Measurements from ENCODE around the gene C5AR2.

C5AR2 gene

DNA sequence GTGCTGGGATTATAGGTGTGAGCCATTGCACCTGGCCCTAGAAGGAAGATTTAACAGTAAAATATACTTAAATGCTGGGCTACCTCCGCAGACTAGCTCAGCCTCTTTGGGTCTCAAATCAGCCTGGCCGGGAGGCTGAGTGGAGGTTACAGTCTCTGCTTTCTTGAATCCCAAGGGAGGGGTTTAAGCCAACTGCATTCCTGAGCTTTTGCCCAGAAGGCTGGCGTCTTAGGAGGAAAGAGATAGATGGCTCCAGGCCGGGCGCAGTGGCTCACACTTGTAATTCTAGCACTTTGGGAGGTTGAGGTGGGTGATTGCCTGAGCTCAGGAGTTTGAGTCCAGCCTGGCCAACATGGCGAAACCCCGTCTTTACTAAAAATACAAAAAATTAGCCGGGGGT is 22.9 kb upstream of the C5AR2 start:
- Histone ChIP-seq H3K4me3 (IDR thresholded peaks at IDR 0.05; ENCODE audit: insufficient read depth, low read depth, low read length) (no peak overlapping the region), H3K27ac (no peak overlapping the region), H3K36me3 (ENCODE audit: insufficient read depth) (no peaks in the 10 kb centered on the region), H3K4me1 (ENCODE audit: low read depth, poor library complexity, severe bottlenecking) (peaks cover 11% of the 10 kb centered on the region), H3K9ac (no peak overlapping the region), H3K4me2 (no peak overlapping the region), H3K79me2 (ENCODE audit: insufficient read depth, low read depth) (no peaks in the 10 kb centered on the region), H2AFZ (ENCODE audit: low read depth) (no peak overlapping the region), H3K27me3 (ENCODE audit: insufficient read depth, low read depth) (peaks cover 65% of the 10 kb centered on the region), H4K20me1 (ENCODE audit: insufficient read depth) (no peaks in the 10 kb centered on the region)
- TF ChIP-seq CTCF (conservative IDR thresholded peaks at IDR 0.05; ENCODE audit: low read depth, low read length): no peak

GRCh38 chr19:47309608-47310007 is 22.4 kb upstream of the C5AR2 start, which contains the start of gene C5AR1:
C5AR1 (plus strand) TSS chr19:47309861; CDS start chr19:47309896, 35 bp downstream.
- H4K20me1 ChIP-seq (ENCODE audit: insufficient read depth): no peaks in the 10 kb centered on the region
- H3K27me3 ChIP-seq (ENCODE audit: insufficient read depth, low read depth): peaks cover 69% of the 10 kb centered on the region
- no peak within 1 kb of the TSS for H3K4me3 ChIP-seq (IDR thresholded peaks at IDR 0.05; ENCODE audit: insufficient read depth, low read depth, low read length)
- H3K27ac ChIP-seq: no peak within 1 kb of the TSS
- H3K4me1 ChIP-seq (ENCODE audit: low read depth, poor library complexity, severe bottlenecking): peaks cover 11% of the 10 kb centered on the region
- H3K4me2 ChIP-seq: no peak within 1 kb of the TSS
- H2AFZ ChIP-seq (ENCODE audit: low read depth): no peak within 1 kb of the TSS
- no peaks in the 10 kb centered on the region for H3K79me2 ChIP-seq (ENCODE audit: insufficient read depth, low read depth)
- no peaks in the 10 kb centered on the region for H3K36me3 ChIP-seq (ENCODE audit: insufficient read depth)
- no peak for TF ChIP-seq CTCF (conservative IDR thresholded peaks at IDR 0.05; ENCODE audit: low read depth, low read length)
- no peak within 1 kb of the TSS for H3K9ac ChIP-seq

GRCh38 chr19:47310323-47310722 is 21.7 kb upstream of the C5AR2 start:
- TF ChIP-seq CTCF (conservative IDR thresholded peaks at IDR 0.05; ENCODE audit: low read depth, low read length): no peak
- Histone ChIP-seq H3K27me3 (ENCODE audit: insufficient read depth, low read depth) (peaks cover 76% of the 10 kb centered on the region), H3K4me1 (ENCODE audit: low read depth, poor library complexity, severe bottlenecking) (peaks cover 8% of the 10 kb centered on the region), H3K79me2 (ENCODE audit: insufficient read depth, low read depth) (no peaks in the 10 kb centered on the region), H3K36me3 (ENCODE audit: insufficient read depth) (no peaks in the 10 kb centered on the region), H3K27ac (no peak overlapping the region), H3K4me2 (no peak overlapping the region), H3K4me3 (IDR thresholded peaks at IDR 0.05; ENCODE audit: insufficient read depth, low read depth, low read length) (no peak overlapping the region), H2AFZ (ENCODE audit: low read depth) (no peak overlapping the region), H4K20me1 (ENCODE audit: insufficient read depth) (no peaks in the 10 kb centered on the region), H3K9ac (no peak overlapping the region)

- no peaks in the 10 kb centered on the region for H4K20me1 ChIP-seq (ENCODE audit: insufficient read depth)
- H2AFZ ChIP-seq (ENCODE audit: low read depth): no peak overlapping the region
- H3K9ac ChIP-seq: no peak overlapping the region
- peaks cover 80% of the 10 kb centered on the region for H3K27me3 ChIP-seq (ENCODE audit: insufficient read depth, low read depth)
- no peak overlapping the region for H3K4me3 ChIP-seq (IDR thresholded peaks at IDR 0.05; ENCODE audit: insufficient read depth, low read depth, low read length)
- TF ChIP-seq CTCF (conservative IDR thresholded peaks at IDR 0.05; ENCODE audit: low read depth, low read length): no peak
- peaks cover 7% of the 10 kb centered on the region for H3K4me1 ChIP-seq (ENCODE audit: low read depth, poor library complexity, severe bottlenecking)
- no peaks in the 10 kb centered on the region for H3K36me3 ChIP-seq (ENCODE audit: insufficient read depth)
- H3K27ac ChIP-seq: no peak overlapping the region
- H3K79me2 ChIP-seq (ENCODE audit: insufficient read depth, low read depth): no peaks in the 10 kb centered on the region
- H3K4me2 ChIP-seq: no peak overlapping the region
Measured at GRCh38 chr19:47310819-47311218, 21.2 kb upstream of the C5AR2 start.
